ENCODE data around the gene DTNBP1.

Gene DTNBP1

GRCh38 chr6:15574486-15574885 is 88.3 kb downstream of the DTNBP1 start:
- TF ChIP-seq ZNF248 (tag by site-specific recombination; IDR thresholded peaks at IDR 0.05) = no peak
- TF ChIP-seq AEBP2 (tag by site-specific recombination; IDR thresholded peaks at IDR 0.05; ENCODE audit: borderline replicate concordance) = no peak
- no peak for TF ChIP-seq OSR2 (tag by site-specific recombination; IDR thresholded peaks at IDR 0.05)
- no peak for TF ChIP-seq ZNF155 (tag by site-specific recombination; IDR thresholded peaks at IDR 0.05)
- Histone ChIP-seq H3K4me1 (ENCODE audit: control insufficient read depth, insufficient read depth, low read length) (peaks cover 2% of the 10 kb centered on the region; the same call in 1 of the 2 replicates), H3K4me3 (ENCODE audit: low read depth, low read length) (no peak overlapping the region), H3K9me3 (ENCODE audit: control insufficient read depth, insufficient read depth, low read depth, low read length) (no peaks in the 10 kb centered on the region), H3K36me3 (ENCODE audit: control insufficient read depth in 2 of 2, insufficient read depth in 1 of 2, low read length in 2 of 2) (no peaks in the 10 kb centered on the region; a peak in 1 of 3 replicates), H3K27ac (ENCODE audit: extremely low read depth, low read depth, low read length) (no peak overlapping the region)
- ChIA-PET CTCF (no interaction called here), POLR2A (no interaction called here)

GRCh38 chr6:15574023-15574422 is 88.8 kb downstream of the DTNBP1 start:
- ChIA-PET CTCF (no interaction called here), POLR2A (no interaction called here)
- Histone ChIP-seq H3K9me3 (ENCODE audit: control insufficient read depth, insufficient read depth, low read depth, low read length) (no peaks in the 10 kb centered on the region), H3K4me3 (ENCODE audit: low read depth, low read length) (no peak overlapping the region), H3K36me3 (ENCODE audit: control insufficient read depth in 2 of 2, insufficient read depth in 1 of 2, low read length in 2 of 2) (no peaks in the 10 kb centered on the region; a peak in 1 of 3 replicates), H3K4me1 (ENCODE audit: control insufficient read depth, insufficient read depth, low read length) (peaks cover 2% of the 10 kb centered on the region; the same call in 1 of the 2 replicates), H3K27ac (ENCODE audit: extremely low read depth, low read depth, low read length) (no peak overlapping the region)
- TF ChIP-seq ATF2 (tag by site-specific recombination; IDR thresholded peaks at IDR 0.05; ENCODE audit: low read depth) (no peak), ZNF140 (tag by site-specific recombination; IDR thresholded peaks at IDR 0.05) (no peak), KLF7 (tag by site-specific recombination; IDR thresholded peaks at IDR 0.05; ENCODE audit: borderline replicate concordance) (no peak), SCRT1 (tag by site-specific recombination; IDR thresholded peaks at IDR 0.05; ENCODE audit: borderline replicate concordance) (no peak), SP3 (tag by site-specific recombination; IDR thresholded peaks at IDR 0.05) (no peak), PRDM6 (tag by site-specific recombination; IDR thresholded peaks at IDR 0.05) (no peak)

- no peak for TF ChIP-seq MZF1 (tag by site-specific recombination; IDR thresholded peaks at IDR 0.05; ENCODE audit: borderline replicate concordance)
- no peak for TF ChIP-seq ZNF112 (tag by site-specific recombination; IDR thresholded peaks at IDR 0.05)
- TF ChIP-seq ZNF311 (tag by site-specific recombination; IDR thresholded peaks at IDR 0.05; ENCODE audit: borderline replicate concordance) = no peak
- no peak for TF ChIP-seq ZNF704 (tag by site-specific recombination; IDR thresholded peaks at IDR 0.05)
- TF ChIP-seq ZNF23 (tag by site-specific recombination; IDR thresholded peaks at IDR 0.05; ENCODE audit: borderline replicate concordance) = no peak
- no peak for TF ChIP-seq AEBP2 (tag by site-specific recombination; IDR thresholded peaks at IDR 0.05; ENCODE audit: borderline replicate concordance)
- TF ChIP-seq ZNF302 (tag by site-specific recombination; IDR thresholded peaks at IDR 0.05; ENCODE audit: low read depth) = no peak
- TF ChIP-seq ZSCAN5A (tag by site-specific recombination; IDR thresholded peaks at IDR 0.05) = no peak
- no peaks in the 10 kb centered on the region; a peak in 1 of 3 replicates for H3K36me3 ChIP-seq (ENCODE audit: control insufficient read depth in 2 of 2, insufficient read depth in 1 of 2, low read length in 2 of 2)
- ChIA-PET POLR2A (no interaction called here), CTCF (no interaction called here)
- no peaks in the 10 kb centered on the region for H3K9me3 ChIP-seq (ENCODE audit: control insufficient read depth, insufficient read depth, low read depth, low read length)
- no peak overlapping the region for H3K27ac ChIP-seq (ENCODE audit: extremely low read depth, low read depth, low read length)
- peaks cover 2% of the 10 kb centered on the region; the same call in 1 of the 2 replicates for H3K4me1 ChIP-seq (ENCODE audit: control insufficient read depth, insufficient read depth, low read length)
- H3K4me3 ChIP-seq (ENCODE audit: low read depth, low read length) = no peak overlapping the region
Observed at GRCh38 chr6:15573384-15573783, 89.4 kb downstream of the DTNBP1 start.

All from HEK293 (cell line).